H1 (cell line): ENCODE results near the gene TCF7L2. TPM values are rescaled to one million over a fixed set of nuclear protein-coding genes. Genes with fewer than 3 reads are reported as not detected.

Experiments used
- CTCF ChIA-PET: fragments of 300-600 bp; sonication (Branson Sonifier 250); formaldehyde crosslinking; loops from one replicate; lab custom pipeline; 2021; ENCODE audit not compliant: partially characterized antibody; lab: Charles Lee
- POLR2A ChIA-PET: fragments of 300-600 bp; sonication (Branson Sonifier 250); formaldehyde crosslinking; loops from one replicate; lab custom pipeline; 2021; ENCODE audit warnings: inconsistent platforms; ENCODE audit not compliant: partially characterized antibody; lab: Charles Lee
- DNase-seq, 2 experiments: peaks; one replicate each; pipeline versions ENCODE4 v3.0.0 to v3.0.0-alpha.2; 2010 to 2022; ENCODE audit warnings: low spot score in 2 of 2, low read depth in 1 of 2, mixed read lengths in 1 of 2
- FAIRE-seq: peaks from 2 replicates; lab custom pipeline; 2011; peaks lifted over from hg19 to GRCh38; lab: Jason Lieb, UNC
- H2AFZ ChIP-seq: 2 replicates; pipeline ENCODE4 v1.8.1; 2012; ENCODE audit warnings: low read length, inconsistent platforms
- H2AK5ac ChIP-seq: 2 replicates; pipeline ENCODE4 v1.6.1; 2013; ENCODE audit warnings: low read depth, low read length
- H2BK120ac ChIP-seq: replicated peaks from 2 replicates; pipeline ENCODE3; 2013; ENCODE audit warnings: low read depth, low read length, inconsistent platforms
- H2BK12ac ChIP-seq: 2 replicates; pipeline ENCODE4 v1.6.1; 2013; ENCODE audit warnings: low read depth, low read length
- H2BK15ac ChIP-seq: 2 replicates; pipeline ENCODE4 v1.6.1; 2013; ENCODE audit warnings: low read length
- H2BK20ac ChIP-seq: 2 replicates; pipeline ENCODE4 v1.6.1; 2013; ENCODE audit warnings: low read length
- H2BK5ac ChIP-seq: 2 replicates; pipeline ENCODE4 v1.6.1; 2013; ENCODE audit warnings: low read depth, low read length
- H3K14ac ChIP-seq: 2 replicates; pipeline ENCODE4 v1.6.1; 2013; ENCODE audit warnings: inconsistent platforms; ENCODE audit not compliant: insufficient read length
- H3K18ac ChIP-seq: 2 replicates; pipeline ENCODE4 v1.6.1; 2013; ENCODE audit warnings: low read length; ENCODE audit errors: extremely low read depth
- H3K23ac ChIP-seq: 2 replicates; pipeline ENCODE4 v1.6.1; 2013; ENCODE audit warnings: inconsistent platforms; ENCODE audit not compliant: insufficient read length
- H3K23me2 ChIP-seq: 2 replicates; pipeline ENCODE4 v1.6.1; 2013; ENCODE audit warnings: low read depth, low read length
- H3K27ac ChIP-seq: 2 replicates; pipeline ENCODE4 v1.6.1; 2011; ENCODE audit warnings: low read depth, low read length, inconsistent platforms
- H3K27me3 ChIP-seq, 4 experiments: replicated peaks in 1 of 4; 1 replicate in 1 of 4; 2 replicates in 3 of 4; pipeline versions ENCODE4 v1.6.1 to v1.8.1; 2011 to 2013; ENCODE audit warnings: low read length in 3 of 4, mild to moderate bottlenecking in 3 of 4, inconsistent platforms in 2 of 4, mixed read lengths in 2 of 4, moderate library complexity in 1 of 4; ENCODE audit not compliant: control insufficient read depth in 3 of 4, insufficient read depth in 3 of 4; ENCODE audit errors: extremely low read depth in 1 of 4
- H3K36me3 ChIP-seq, 4 experiments: 2 replicates each; pipeline versions ENCODE4 v1.6.1 to v1.8.1; 2011 to 2013; ENCODE audit warnings: mild to moderate bottlenecking in 4 of 4, low read length in 3 of 4, moderate library complexity in 2 of 4, control low read depth in 1 of 4, inconsistent platforms in 1 of 4; ENCODE audit not compliant: insufficient read depth in 4 of 4, control insufficient read depth in 2 of 4
- H3K4ac ChIP-seq: replicated peaks from 2 replicates; pipeline ENCODE3; 2013; ENCODE audit warnings: low read length, low read depth, mixed read lengths, inconsistent platforms; ENCODE audit not compliant: insufficient read length
- H3K4me1 ChIP-seq, 4 experiments: replicated peaks in 1 of 4; 1 replicate in 1 of 4; 2 replicates in 3 of 4; pipeline versions ENCODE4 v1.6.1 to v1.8.1; 2011 to 2013; ENCODE audit warnings: low read length in 3 of 4, inconsistent platforms in 2 of 4, mixed read lengths in 1 of 4; ENCODE audit not compliant: insufficient read depth in 4 of 4, control insufficient read depth in 3 of 4
- H3K4me2 ChIP-seq, 2 experiments: 2 replicates each; pipeline versions ENCODE4 v1.6.1 to v1.8.1; 2011 to 2013; ENCODE audit warnings: low read depth in 2 of 2, low read length in 2 of 2, control low read depth in 1 of 2, inconsistent platforms in 1 of 2, mild to moderate bottlenecking in 1 of 2; ENCODE audit not compliant: insufficient read depth in 1 of 2
- H3K4me3 ChIP-seq, 4 experiments: fragments of 200-600, 300-600 bp in 1 of 4; sonication (generic), shearing (Covaris generic), sonication (Bioruptor Twin) in 1 of 4; 2 replicates each; pipeline versions ENCODE4 v1.5.1 to v1.8.1; 2011 to 2016; ENCODE audit warnings: low read length in 4 of 4, low read depth in 3 of 4, control low read depth in 2 of 4, inconsistent platforms in 2 of 4, mild to moderate bottlenecking in 2 of 4, mixed read lengths in 1 of 4, moderate library complexity in 1 of 4; ENCODE audit not compliant: insufficient read depth in 2 of 4; ENCODE audit errors: extremely low read depth in 1 of 4
- H3K56ac ChIP-seq: replicated peaks from 2 replicates; pipeline ENCODE3; 2013; ENCODE audit warnings: low read depth, mild to moderate bottlenecking, mixed read lengths, low read length, inconsistent platforms; ENCODE audit not compliant: insufficient read length
- H3K79me1 ChIP-seq: 2 replicates; pipeline ENCODE4 v1.6.1; 2013; ENCODE audit warnings: low read depth, low read length, control low read depth
- H3K79me2 ChIP-seq, 2 experiments: 2 replicates each; pipeline versions ENCODE4 v1.6.1 to v1.8.1; 2012 to 2013; ENCODE audit warnings: low read length in 2 of 2, mild to moderate bottlenecking in 2 of 2, inconsistent platforms in 1 of 2; ENCODE audit not compliant: insufficient read depth in 2 of 2, control insufficient read depth in 1 of 2
- H3K9ac ChIP-seq, 4 experiments: replicated peaks in 1 of 4; 1 replicate in 1 of 4; 2 replicates in 3 of 4; pipeline versions ENCODE4 v1.6.1 to v1.8.1; 2011 to 2013; ENCODE audit warnings: low read depth in 3 of 4, low read length in 3 of 4, control low read depth in 2 of 4, mild to moderate bottlenecking in 2 of 4, moderate library complexity in 2 of 4, inconsistent platforms in 1 of 4; ENCODE audit errors: extremely low read depth in 1 of 4
- H3K9me3 ChIP-seq, 2 experiments: 2 replicates each; pipeline versions ENCODE4 v1.6.1 to v1.8.1; 2012 to 2013; ENCODE audit warnings: mild to moderate bottlenecking in 2 of 2, moderate library complexity in 2 of 2, control low read depth in 1 of 2, inconsistent platforms in 1 of 2, low read depth in 1 of 2, low read length in 1 of 2, mixed read lengths in 1 of 2; ENCODE audit not compliant: insufficient read depth in 2 of 2
- H4K20me1 ChIP-seq, 2 experiments: replicated peaks in 1 of 2; 2 replicates each; pipeline versions ENCODE3 to v1.8.1; 2011 to 2013; ENCODE audit warnings: inconsistent platforms in 2 of 2, low read length in 2 of 2, mild to moderate bottlenecking in 1 of 2; ENCODE audit not compliant: insufficient read depth in 2 of 2, control insufficient read depth in 1 of 2
- H4K5ac ChIP-seq: 2 replicates; pipeline ENCODE4 v1.6.1; 2013; ENCODE audit warnings: low read length, low read depth, mixed read lengths, inconsistent platforms; ENCODE audit not compliant: insufficient read length
- H4K8ac ChIP-seq: 2 replicates; pipeline ENCODE4 v1.8.0; 2013; ENCODE audit warnings: mild to moderate bottlenecking, moderate library complexity, low read length, inconsistent platforms; ENCODE audit not compliant: insufficient read depth; ENCODE audit errors: extremely low read depth
- H4K91ac ChIP-seq: replicated peaks from 2 replicates; pipeline ENCODE3; 2013; ENCODE audit warnings: low read length, mixed read lengths, inconsistent platforms; ENCODE audit not compliant: insufficient read length
- CREB1 ChIP-seq: IDR thresholded peaks from 2 replicates; pipeline ENCODE4 v1.6.1; 2012; ENCODE audit warnings: inconsistent platforms
- HDAC6 ChIP-seq: IDR thresholded peaks from one replicate; pipeline ENCODE4 v1.7.1; 2012; ENCODE audit warnings: low read depth, mild to moderate bottlenecking, inconsistent platforms, low read length, moderate library complexity
- RAD21 ChIP-seq, 2 experiments: IDR thresholded peaks in 1 of 2; conservative IDR thresholded peaks in 1 of 2; 2 replicates each; pipeline ENCODE4 v1.6.1; 2011; ENCODE audit warnings: low read depth in 2 of 2, low read length in 2 of 2, improper control_type of control experiment in 1 of 2, inconsistent platforms in 1 of 2, mild to moderate bottlenecking in 1 of 2, moderate library complexity in 1 of 2
- SIX5 ChIP-seq: IDR thresholded peaks from 2 replicates; pipeline ENCODE4 v1.6.1; 2011; ENCODE audit warnings: mild to moderate bottlenecking, low read depth, low read length
- SUZ12 ChIP-seq: fragments of 200-600 bp; sonication (generic); IDR thresholded peaks from 2 replicates; pipeline ENCODE4 v1.6.1; 2012; ENCODE audit warnings: mild to moderate bottlenecking, inconsistent platforms, low read length, moderate library complexity, mixed read lengths
- TEAD4 ChIP-seq: IDR thresholded peaks from 2 replicates; pipeline ENCODE4 v1.6.1; 2012; ENCODE audit warnings: low read depth, low read length, inconsistent platforms, mixed read lengths
- ZNF274 ChIP-seq: IDR thresholded peaks from 2 replicates; pipeline ENCODE4 v1.7.0; 2012; ENCODE audit warnings: low read length, borderline replicate concordance; ENCODE audit errors: extremely low read depth
- WGBS, 2 experiments: shearing (Covaris generic) in 1 of 2; methylation state at CpG; one replicate each; pipeline versions ENCODE4 v1.1.6 to v1.1.7; 2013 to 2015; ENCODE audit warnings: low lambda C conversion rate in 2 of 2, mixed read lengths in 2 of 2, inconsistent platforms in 1 of 2, low coverage in 1 of 2, missing lambda C conversion rate in 1 of 2; ENCODE audit not compliant: insufficient replicate concordance in 2 of 2, insufficient coverage in 1 of 2, insufficient read length in 1 of 2; ENCODE audit errors: extremely low coverage in 1 of 2, missing lambda C conversion rate in 1 of 2; 5-methylcytosine and 5-hydroxymethylcytosine counted together
- polyA plus RNA-seq, 7 experiments: library from polyadenylated mRNA; depleted of rRNA in 3 of 7; stranded (reverse) in 5 of 7; unstranded in 2 of 7; fragments of >200 nt in 5 of 7; fragments of 200-250 nt in 2 of 7; gene quantifications; 1 replicate in 5 of 7; 2 replicates in 1 of 7; 4 replicates in 1 of 7; pipeline versions ENCODE4 v1.2.1 to v1.2.3, GENCODE V29; 2011 to 2013; ENCODE audit warnings: missing spikeins in 2 of 7, mixed read lengths in 2 of 7
- total RNA-seq: library from RNA; stranded (reverse); fragmentation: NEBNext Ultra II Directional; extraction: Animal tissue kit (Norgen Biotek cat#: 25700); gene quantifications from 2 replicates; pipeline ENCODE4 v1.2.1, GENCODE V29; 2021
- TF ChIP-seq, protein P1 (sequence below), 3 experiments: IDR thresholded peaks; 1 replicate in 2 of 3; 2 replicates in 1 of 3; pipeline versions ENCODE4 v1.5.1 to v1.6.1; 2011; ENCODE audit warnings: low read length in 3 of 3, mild to moderate bottlenecking in 3 of 3, inconsistent platforms in 2 of 3, low read depth in 1 of 3, moderate library complexity in 1 of 3; ENCODE audit not compliant: insufficient read depth in 1 of 3; ENCODE audit errors: control extremely low read depth in 1 of 3
- TF ChIP-seq, protein P2 (sequence below): IDR thresholded peaks from 2 replicates; pipeline ENCODE4 v1.6.1; 2012; ENCODE audit warnings: inconsistent platforms

Gene TCF7L2
- total and polyA plus RNA-seq, 2 of the 8 experiments (the other 6 are each of a cell fraction or from before 2014, with no cell fraction given): 33.9 to 67.3 TPM

DNA sequence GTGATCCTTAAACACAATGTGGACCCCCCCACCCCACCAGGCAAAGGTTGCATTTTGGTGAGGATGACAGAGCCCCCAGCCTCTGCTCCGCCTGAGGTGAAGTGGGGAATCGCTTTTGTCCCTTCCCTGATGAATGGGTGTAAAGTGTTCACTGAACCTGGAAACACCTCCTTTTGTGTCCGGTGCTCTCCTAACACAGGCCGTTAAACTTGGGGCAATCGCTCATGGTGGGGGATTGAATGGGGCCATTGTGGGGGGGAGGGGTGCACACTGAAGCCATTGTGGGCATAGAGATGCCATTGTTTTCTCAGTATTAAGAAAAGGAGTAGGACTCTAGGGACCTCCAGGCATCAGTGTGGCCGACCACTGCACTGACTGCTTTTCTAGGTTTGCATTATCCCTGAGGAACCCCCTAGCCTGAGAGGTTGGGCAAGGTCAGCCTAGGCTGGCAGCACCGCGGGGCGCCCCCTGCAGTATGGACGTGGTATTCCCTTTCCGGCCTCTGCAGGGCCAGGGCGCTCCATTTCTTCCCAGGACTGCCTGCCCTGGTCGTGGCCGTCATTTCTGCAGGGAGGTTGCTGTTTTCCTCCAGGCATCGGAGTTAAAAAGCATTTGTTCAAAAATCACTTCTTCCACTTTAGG, 158.3 kb downstream of the TCF7L2 start:
- Histone ChIP-seq H2AFZ (no peak overlapping the region), H3K79me1 (peaks cover 11% of the 10 kb centered on the region; the same call in 1 of the 2 replicates), H2BK20ac (no peak overlapping the region), H2BK15ac (no peak overlapping the region), H3K56ac (no peak overlapping the region), H3K4ac (no peak overlapping the region), H2BK120ac (no peak overlapping the region), H3K4me1 (peaks cover 2 to 15% (median 9%) of the 10 kb centered on the region in 4 experiments; a peak in 6 of 7 replicates), H3K23me2 (no peaks in the 10 kb centered on the region), H4K91ac (no peak overlapping the region), H2AK5ac (no peak overlapping the region), H3K23ac (no peak overlapping the region), H3K9ac (no peak overlapping the region), H2BK5ac (no peak overlapping the region), H3K79me2 (peaks cover 0 to 82% of the 10 kb centered on the region in 2 experiments; a peak in 3 of 4 replicates), H3K27ac (no peak overlapping the region), H3K4me3 (no peak overlapping the region), H4K8ac (no peak overlapping the region), H3K4me2 (no peak overlapping the region), H3K36me3 (peaks cover 0 to 7% (median 0%) of the 10 kb centered on the region in 4 experiments; a peak in 1 of 8 replicates), H3K9me3 (no peaks in the 10 kb centered on the region), H4K20me1 (peaks cover 4 to 14% of the 10 kb centered on the region in 2 experiments), H4K5ac (no peak overlapping the region), H2BK12ac (no peak overlapping the region), H3K18ac (no peak overlapping the region), H3K14ac (no peak overlapping the region), H3K27me3 (no peaks in the 10 kb centered on the region)
- POLR2A ChIA-PET: interaction anchor here (0.5 to 1.0 kb wide), 2 partner anchors 148 to 158 kb away, joined by 3 to 5 read pairs; no protein-coding TSS in a partner anchor
- CTCF ChIA-PET: interaction anchor here (0.7 to 1.9 kb wide), 8 partner anchors 8 to 520 kb away, joined by 3 to 7 read pairs (median 3); no protein-coding TSS in a partner anchor
- FAIRE-seq (peak; percentile 76), DNase-seq (peak; percentile 47 to 98)
- WGBS, 2 experiments: 54% methylated on average over 15 of the region's 15 CpGs; no CpG with 5 or more reads in 1 of the 2 experiments
- TF ChIP-seq ZNF274: no peak
- no peak for TF ChIP-seq SUZ12
- peak; percentile 75 to 77 for TF ChIP-seq RAD21 (IDR thresholded peaks at IDR 0.05 in 1 of 2, conservative IDR thresholded peaks at IDR 0.05 in 1 of 2; ENCODE audit: low read depth in 2 of 2, low read length in 2 of 2)
- TF ChIP-seq, protein P1, sequence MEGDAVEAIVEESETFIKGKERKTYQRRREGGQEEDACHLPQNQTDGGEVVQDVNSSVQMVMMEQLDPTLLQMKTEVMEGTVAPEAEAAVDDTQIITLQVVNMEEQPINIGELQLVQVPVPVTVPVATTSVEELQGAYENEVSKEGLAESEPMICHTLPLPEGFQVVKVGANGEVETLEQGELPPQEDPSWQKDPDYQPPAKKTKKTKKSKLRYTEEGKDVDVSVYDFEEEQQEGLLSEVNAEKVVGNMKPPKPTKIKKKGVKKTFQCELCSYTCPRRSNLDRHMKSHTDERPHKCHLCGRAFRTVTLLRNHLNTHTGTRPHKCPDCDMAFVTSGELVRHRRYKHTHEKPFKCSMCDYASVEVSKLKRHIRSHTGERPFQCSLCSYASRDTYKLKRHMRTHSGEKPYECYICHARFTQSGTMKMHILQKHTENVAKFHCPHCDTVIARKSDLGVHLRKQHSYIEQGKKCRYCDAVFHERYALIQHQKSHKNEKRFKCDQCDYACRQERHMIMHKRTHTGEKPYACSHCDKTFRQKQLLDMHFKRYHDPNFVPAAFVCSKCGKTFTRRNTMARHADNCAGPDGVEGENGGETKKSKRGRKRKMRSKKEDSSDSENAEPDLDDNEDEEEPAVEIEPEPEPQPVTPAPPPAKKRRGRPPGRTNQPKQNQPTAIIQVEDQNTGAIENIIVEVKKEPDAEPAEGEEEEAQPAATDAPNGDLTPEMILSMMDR (IDR thresholded peaks at IDR 0.05; ENCODE audit: control extremely low read depth in 1 of 3, insufficient read depth in 1 of 3, low read depth in 1 of 3, low read length in 3 of 3): peak; percentile 80 to 97 (median 96)
- TF ChIP-seq, protein P2, sequence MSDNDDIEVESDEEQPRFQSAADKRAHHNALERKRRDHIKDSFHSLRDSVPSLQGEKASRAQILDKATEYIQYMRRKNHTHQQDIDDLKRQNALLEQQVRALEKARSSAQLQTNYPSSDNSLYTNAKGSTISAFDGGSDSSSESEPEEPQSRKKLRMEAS: 0 out of 2 replicates have a peak, but pooled peaks have one; percentile 15
- no peak for TF ChIP-seq HDAC6
- TF ChIP-seq TEAD4: 0 out of 2 replicates have a peak, but pooled peaks have one; percentile 35
- peak; percentile 30; the same call in 1 of the 2 replicates for TF ChIP-seq CREB1
- TF ChIP-seq SIX5: no peak
